Measurements from ENCODE around the gene FHL2.
"Not testable (repeated sequence)": the region's sequence is repeated elsewhere in the genome, so short reads cannot be mapped to it uniquely, and the experiment has no call there.

FHL2 gene

GRCh38 chr2:105336786-105337121 is 62.1 kb downstream of the FHL2 start:
- no peak for DNase-seq

DNA sequence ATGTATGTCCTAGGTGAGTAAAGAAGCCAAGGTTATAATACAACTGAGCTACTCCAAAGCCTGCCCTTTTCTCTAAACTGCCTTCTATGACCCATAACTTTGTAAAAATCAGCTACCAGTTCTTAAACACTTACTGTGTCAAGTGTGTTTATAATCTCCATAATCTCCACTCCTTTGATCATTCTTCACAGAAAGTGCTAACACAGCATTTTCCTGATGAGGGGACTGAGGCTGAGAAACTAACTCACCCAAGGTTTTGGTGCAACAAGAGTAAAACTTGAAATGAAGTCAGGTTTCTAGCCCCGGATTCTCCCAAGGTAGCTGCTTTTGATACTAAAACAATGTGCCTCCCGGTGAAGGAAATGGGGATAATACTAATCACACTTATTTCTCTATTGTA is 63.4 kb downstream of the FHL2 start:
- DNase-seq = no peak

GRCh38 chr2:105334211-105334610 is 64.6 kb downstream of the FHL2 start:
- no peak for DNase-seq

- DNase-seq = no peak
Measured at GRCh38 chr2:105330681-105331375, 68.0 kb downstream of the FHL2 start.

DNA sequence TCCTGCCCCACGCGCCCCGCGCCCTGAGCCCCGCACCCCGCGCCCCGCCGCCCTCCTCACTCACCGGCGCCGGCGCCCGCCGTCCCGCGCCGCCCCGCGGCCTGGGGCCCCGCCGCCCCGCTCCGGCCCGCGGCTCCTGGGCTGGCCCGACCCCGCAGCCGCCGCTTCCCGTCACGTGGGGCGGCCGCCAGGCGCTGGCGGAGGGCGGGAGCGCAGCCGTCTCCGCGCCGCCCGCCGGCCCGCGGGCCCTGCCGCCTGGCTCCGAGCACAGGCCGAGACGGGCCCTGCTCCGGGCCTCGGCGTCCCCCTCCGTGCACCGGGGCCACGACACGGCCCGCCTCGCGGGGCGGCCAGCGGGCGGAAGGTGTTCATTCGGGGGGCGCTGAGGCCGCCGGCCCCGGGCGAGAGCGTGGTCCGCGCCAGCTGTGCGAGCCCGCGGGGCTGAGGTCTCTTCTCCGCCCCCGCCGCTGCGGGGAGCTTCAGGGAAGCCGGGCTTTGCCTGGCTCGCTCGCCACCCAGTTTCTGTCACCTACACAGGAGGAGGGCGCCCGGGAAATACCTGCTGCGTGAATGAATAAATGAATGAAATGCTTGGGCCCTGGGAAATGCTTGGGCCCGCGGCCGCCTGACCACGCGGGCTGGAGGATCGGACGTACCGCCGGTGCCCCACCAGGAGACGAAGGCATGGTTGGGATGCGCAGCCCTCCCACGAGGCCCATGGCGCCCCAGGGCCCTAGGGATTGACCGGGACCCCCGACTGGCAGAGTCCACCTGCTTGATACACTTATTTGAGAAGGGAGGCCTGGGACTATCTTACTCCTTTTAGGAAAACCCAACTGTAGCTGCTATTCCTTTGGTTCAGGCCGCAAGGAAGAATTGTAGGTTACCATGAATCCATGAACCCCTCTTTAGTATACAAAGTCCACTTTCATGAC is 69.0 kb downstream of the FHL2 start, which contains the start of gene TGFBRAP1:
TSS of gene TGFBRAP1 (minus strand) at position 175 of the 935 bp plus-strand sequence. CDS start 21,434 bp downstream, outside the sequence.
- DNase-seq = no peak

- DNase-seq = no peak
Measured at GRCh38 chr2:105329197-105329554, 69.7 kb downstream of the FHL2 start.

- DNase-seq = peak; percentile 25
Measured at GRCh38 chr2:105328281-105329196, 70.3 kb downstream of the FHL2 start.

DNA sequence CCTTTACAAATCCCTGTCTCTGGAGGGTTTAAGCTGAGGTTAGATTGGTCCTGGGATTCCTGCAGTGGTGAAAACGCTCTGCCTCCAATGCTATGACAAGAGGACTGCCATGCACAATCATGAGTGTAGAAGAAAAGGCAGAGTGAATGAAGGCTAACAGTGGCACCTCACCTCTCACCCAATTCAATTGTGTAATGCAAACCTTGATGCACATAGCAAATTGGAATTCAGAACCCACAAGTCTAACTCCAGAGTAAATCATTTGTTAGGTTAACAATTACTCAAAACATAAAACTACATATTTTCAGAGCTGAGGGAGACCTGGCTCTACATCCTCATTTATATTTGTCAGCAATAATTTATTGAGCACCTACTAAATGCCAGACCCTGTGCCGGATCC is 71.2 kb downstream of the FHL2 start:
- DNase-seq = no peak

DNA sequence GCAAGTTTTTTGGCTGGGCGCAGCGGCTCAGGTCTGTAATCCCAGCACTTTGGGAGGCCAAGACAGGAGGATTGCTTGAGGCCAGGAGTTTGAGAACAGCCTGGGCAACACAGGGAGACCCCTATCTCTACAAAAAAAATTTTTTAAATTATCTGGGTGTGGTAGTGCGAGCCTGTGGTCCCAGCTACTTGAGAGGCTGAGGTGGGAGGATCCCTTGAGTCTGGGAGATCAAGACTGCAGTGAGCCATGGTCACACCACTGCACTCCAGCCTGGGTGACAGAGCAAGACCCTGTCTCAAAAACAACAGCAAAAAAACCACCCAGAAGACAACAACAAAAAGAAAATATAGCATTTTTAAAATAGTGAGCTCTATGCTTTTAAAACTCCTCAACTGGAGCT is 71.6 kb downstream of the FHL2 start:
- DNase-seq = not testable (repeated sequence)

DNA sequence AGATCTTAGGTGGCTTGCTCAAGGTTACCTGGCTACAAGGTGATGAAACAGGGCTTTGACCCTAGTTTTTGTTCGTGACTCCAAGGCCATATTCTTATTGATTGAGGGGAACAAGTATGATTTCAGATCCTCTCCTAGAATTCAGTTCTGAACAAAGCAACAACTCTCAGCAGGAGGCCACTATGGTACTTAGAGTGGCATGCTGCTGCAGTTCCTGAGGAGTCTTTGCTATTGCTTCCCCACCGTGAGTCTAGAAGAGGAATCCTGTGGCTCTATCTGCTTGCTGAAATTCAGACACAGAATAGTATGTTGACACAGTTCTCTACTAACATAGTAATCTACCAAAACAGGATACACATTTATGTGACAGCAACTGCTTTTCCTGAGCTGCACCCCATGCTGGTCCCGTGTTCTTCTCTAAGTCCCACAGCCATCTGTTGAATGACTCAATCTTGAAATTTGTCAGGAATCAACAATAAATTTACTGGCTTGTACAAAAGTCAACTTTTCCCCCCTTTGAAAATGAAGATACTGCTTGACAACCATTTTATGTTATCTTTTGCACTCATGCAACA is 73.4 kb downstream of the FHL2 start:
- DNase-seq = no peak

DNA sequence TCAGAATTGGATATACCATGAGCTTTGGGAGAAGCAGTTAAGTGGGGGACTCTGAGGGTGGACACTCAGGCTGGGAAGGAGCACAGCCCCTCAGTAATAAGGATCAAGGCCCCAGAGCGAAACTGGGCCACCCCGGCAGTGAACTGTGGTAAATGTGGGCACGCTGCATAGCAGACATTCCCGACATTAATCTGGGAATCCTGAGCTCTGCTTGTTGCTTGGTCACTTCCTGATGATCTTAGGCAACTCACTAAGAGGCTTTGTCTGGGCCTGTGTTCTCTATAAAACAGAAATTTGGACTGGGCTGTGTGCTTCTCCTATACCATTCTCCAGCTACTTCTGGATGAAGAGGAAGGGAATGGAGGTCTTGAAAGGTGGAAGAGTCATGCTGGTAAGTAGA is 74.1 kb downstream of the FHL2 start:
- no peak for DNase-seq

DNA sequence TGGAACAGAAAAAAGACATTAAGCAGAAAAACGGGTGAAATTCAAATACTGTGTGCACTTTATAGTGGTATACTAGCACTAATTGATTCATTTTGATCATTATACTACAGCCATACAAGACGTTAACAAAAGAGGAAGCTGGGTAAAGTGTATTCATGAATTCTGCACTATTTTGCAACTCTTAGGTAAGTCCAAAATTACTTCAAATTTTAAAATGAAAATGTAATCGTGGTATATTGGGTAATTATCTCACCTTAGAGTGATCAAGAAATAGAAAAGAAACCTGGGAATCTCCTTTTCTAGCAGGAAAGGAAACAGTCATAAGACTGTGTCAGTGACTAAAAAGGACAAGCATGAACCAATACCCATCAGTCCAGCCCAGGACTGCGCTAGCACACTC is 74.8 kb downstream of the FHL2 start:
- DNase-seq = no peak

GRCh38 chr2:105323111-105323510 is 75.7 kb downstream of the FHL2 start:
- no peak for DNase-seq

DNA sequence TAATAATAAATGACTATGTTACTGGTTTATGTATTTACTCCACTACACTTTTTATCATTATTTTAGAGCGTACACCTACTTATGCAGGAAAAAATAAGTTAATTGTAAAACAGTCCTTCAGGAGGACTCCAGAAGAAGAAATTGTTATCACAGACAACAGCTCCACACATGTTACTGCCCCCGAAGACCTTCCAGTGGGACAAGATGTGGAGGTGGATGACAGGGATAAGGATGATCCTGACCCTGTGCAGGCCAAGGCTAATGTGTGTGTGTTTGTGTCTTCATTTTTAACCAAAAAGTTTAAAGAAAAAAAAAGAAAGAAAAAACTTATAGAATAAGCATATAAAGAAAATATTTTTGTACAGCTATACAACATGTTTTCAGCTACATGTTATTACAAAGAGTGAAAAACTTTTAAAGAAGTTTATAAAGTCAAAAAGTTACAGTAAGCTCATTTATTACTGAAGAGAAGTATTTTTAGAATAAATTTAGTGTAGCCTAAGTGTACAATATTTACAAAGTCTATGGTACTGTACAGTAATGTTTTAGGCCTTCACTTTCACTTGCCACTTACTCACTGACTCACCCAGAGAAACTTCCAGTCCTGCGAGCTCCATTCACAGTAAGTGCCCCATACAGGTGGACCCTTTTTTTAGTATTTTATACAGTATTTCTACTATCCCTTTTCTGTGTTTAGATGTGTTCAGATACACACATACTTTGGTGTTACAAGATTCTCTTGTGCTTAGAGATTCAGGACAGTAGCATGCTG is 76.8 kb downstream of the FHL2 start:
- no peak for DNase-seq

- DNase-seq = no peak
Measured at GRCh38 chr2:105320651-105321215, 78.1 kb downstream of the FHL2 start.

DNA sequence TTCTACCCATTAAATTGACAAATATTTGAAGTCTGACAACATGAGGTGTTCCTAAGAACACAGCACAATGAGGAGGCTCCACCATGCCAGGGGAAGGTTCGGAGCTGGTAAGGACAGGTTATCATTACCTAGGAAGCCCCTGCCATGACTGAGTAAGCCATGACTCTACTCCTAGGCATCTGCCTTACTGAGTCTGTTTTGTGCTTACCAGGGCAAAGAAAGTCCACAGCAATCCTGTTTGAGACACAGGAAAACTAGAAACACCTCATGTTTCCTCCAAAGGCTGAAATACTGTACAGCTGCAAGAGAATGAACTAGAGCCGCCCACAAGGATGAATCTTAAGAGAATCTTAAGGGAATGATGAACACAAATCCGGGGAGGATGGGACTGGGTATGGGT is 80.9 kb downstream of the FHL2 start:
- no peak for DNase-seq

GRCh38 chr2:105315314-105315713 is 83.5 kb downstream of the FHL2 start:
- no peak for DNase-seq

GRCh38 chr2:105313877-105314276 is 85.0 kb downstream of the FHL2 start:
- no peak for DNase-seq

Measured in NCI-H1105 (cell line).